Medulla oblongata (tissue), 1 donor: ENCODE data around the gene CACNG5.
"Not testable (repeated sequence)": the region's sequence is repeated elsewhere in the genome, so short reads cannot be mapped to it uniquely, and the experiment has no call there.

ENCODE experiments used
- DNase-seq: peaks from one replicate; pipeline ENCODE4 v3.0.0-alpha.2; 2015; ENCODE audit errors: extremely low spot score

The CACNG5 gene

GRCh38 chr17:66849032-66849655 lies 14.2 kb downstream of the CACNG5 start:
- no peak for DNase-seq

- DNase-seq = peak; percentile 4
Observed at GRCh38 chr17:66849851-66850580, 15.1 kb downstream of the CACNG5 start.

- peak; percentile 53 for DNase-seq
Observed at GRCh38 chr17:66850692-66851091, 15.8 kb downstream of the CACNG5 start.

GRCh38 chr17:66855204-66855603 lies 20.3 kb downstream of the CACNG5 start:
- no peak for DNase-seq

- DNase-seq = no peak
Observed at GRCh38 chr17:66858226-66859083, 23.5 kb downstream of the CACNG5 start.

- no peak for DNase-seq
Observed at GRCh38 chr17:66859353-66859752, 24.4 kb downstream of the CACNG5 start.

- DNase-seq = no peak
Observed at GRCh38 chr17:66860204-66860603, 25.3 kb downstream of the CACNG5 start.

GRCh38 chr17:66863820-66864219 lies 28.9 kb downstream of the CACNG5 start:
- no peak for DNase-seq

- DNase-seq = no peak
Observed at GRCh38 chr17:66865151-66865550, 30.2 kb downstream of the CACNG5 start.

- no peak for DNase-seq
Observed at GRCh38 chr17:66873962-66874361, 39.0 kb downstream of the CACNG5 start.

GRCh38 chr17:66884931-66885330 lies 50.0 kb downstream of the CACNG5 start:
- DNase-seq = no peak

- no peak for DNase-seq
Observed at GRCh38 chr17:66885417-66885816, 50.5 kb downstream of the CACNG5 start.

GRCh38 chr17:66889480-66890230 lies 54.7 kb downstream of the CACNG5 start:
- DNase-seq = no peak

- DNase-seq = no peak
Observed at GRCh38 chr17:66892246-66892645, 57.3 kb downstream of the CACNG5 start.

- no peak for DNase-seq
Observed at GRCh38 chr17:66893382-66893781, 58.5 kb downstream of the CACNG5 start.

GRCh38 chr17:66893863-66894262 lies 58.9 kb downstream of the CACNG5 start:
- DNase-seq = no peak

- DNase-seq = no peak
Observed at GRCh38 chr17:66897141-66897540, 62.2 kb downstream of the CACNG5 start.

GRCh38 chr17:66898536-66898935 lies 63.6 kb downstream of the CACNG5 start:
- no peak for DNase-seq

GRCh38 chr17:66900126-66901010 lies 65.5 kb downstream of the CACNG5 start:
- no peak for DNase-seq

GRCh38 chr17:66903296-66903695 lies 68.4 kb downstream of the CACNG5 start:
- not testable (repeated sequence) for DNase-seq

- no peak for DNase-seq
Observed at GRCh38 chr17:66903781-66904180, 68.9 kb downstream of the CACNG5 start.
